ENCODE results near the gene ZNF775. TPM values are rescaled to one million over a fixed set of nuclear protein-coding genes. Genes with fewer than 3 reads are reported as not detected.
A peak's percentile ranks its signal among the peaks of the same experiment; 100 is the strongest.

ZNF775 gene
- total RNA-seq, 1 donor from 2014 or later: 5.5 TPM

DNA sequence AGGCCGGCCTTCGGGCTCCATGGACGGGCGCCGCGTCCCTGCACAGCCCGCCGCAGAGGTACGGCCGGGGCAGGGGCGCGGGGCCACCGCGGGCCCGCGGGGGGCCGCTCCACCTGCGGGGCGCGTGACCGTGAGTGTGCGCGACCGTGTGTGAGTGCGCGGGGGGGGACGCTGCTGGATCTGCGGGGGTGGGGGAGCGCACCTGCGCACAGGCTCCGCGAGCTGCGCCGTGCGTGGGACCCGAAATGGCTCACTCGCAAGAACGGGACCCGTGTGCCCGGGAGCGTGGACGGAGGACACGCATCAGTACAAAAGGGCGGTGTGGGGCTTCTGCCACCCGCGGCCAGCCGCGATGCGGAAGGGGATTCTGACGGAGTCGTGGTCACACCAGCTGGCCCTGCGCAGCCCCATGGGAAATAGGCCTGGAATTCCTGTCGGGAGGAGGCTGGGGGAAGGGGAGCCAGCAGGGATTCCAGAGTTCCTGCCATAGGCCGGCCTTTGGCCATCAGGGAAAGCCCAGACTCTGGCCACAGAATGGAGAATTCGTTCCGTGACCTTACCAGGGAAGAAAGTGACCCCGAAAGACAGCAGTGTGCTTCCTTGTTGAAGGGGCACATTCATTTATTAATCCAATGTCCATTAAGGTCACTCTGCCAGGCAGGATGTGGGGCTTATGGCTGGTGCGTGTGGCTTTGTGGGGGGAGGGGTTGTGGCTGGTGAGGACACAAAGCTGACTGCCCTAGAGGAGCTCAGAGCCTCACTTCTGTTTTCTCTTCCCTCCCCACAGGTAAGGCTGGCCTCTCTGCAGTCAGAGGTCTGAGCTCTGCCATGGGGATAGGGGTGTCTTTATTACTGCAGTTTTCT is 10.0 kb upstream of the ZNF775 start:
- H3K4me3 Mint-ChIP-seq: peak overlapping the region; percentile 98
- H3K9me3 Mint-ChIP-seq: no peaks in the 10 kb centered on the region
- peaks cover 38% of the 10 kb centered on the region for H3K4me1 Mint-ChIP-seq
- H3K36me3 Mint-ChIP-seq (ENCODE audit: low read depth): peaks cover 23% of the 10 kb centered on the region
- H3K27ac Mint-ChIP-seq: peak overlapping the region; percentile 97
- no peaks in the 10 kb centered on the region for H3K27me3 Mint-ChIP-seq
- DNase-seq: peak; percentile 84
- intact Hi-C loops (cut with micrococcal nuclease): loop anchor here (1.0 to 5.0 kb wide), 5 partner anchors 9 to 497 kb away; partner anchors contain the start of genes ACTR3C, ATP6V0E2 and LRRC61

GRCh38 chr7:150369748-150370501 is 9.2 kb upstream of the ZNF775 start:
- Mint-ChIP-seq H3K4me3 (peak overlapping the region; percentile 98), H3K9me3 (no peaks in the 10 kb centered on the region), H3K36me3 (ENCODE audit: low read depth) (peaks cover 29% of the 10 kb centered on the region), H3K27me3 (no peaks in the 10 kb centered on the region), H3K4me1 (peaks cover 37% of the 10 kb centered on the region), H3K27ac (peak overlapping the region; percentile 97)
- DNase-seq: no peak
- intact Hi-C loops (cut with micrococcal nuclease): loop anchor here (1.0 to 10.0 kb wide), 3 partner anchors 8 to 715 kb away; partner anchors contain the start of genes AGAP3, ATP6V0E2, FASTK and TMUB1

DNA sequence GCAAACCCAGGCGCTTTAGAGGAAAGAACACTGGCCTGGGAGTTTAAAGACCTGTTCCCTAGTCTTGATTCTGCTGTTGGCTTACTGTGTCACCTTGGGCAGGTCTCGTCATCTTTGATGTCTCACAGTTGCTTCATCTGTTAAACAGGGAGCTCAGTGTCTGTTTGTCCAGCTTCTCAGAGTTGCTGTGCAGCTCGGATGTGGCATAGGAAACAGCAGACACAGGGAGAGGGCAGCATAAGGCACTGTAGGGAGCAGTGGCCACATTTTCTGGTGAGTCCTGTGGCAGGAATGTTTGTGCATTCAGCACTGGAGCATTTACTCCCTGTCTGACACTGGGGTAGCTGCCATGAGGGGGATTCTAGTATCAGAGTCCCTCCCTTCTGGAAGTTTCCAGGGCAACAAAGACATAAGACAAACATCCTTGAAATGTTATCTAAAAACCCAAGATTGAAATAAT is 8.5 kb upstream of the ZNF775 start:
- Mint-ChIP-seq H3K27ac (peak overlapping the region; percentile 37), H3K4me3 (peak overlapping the region; percentile 98), H3K36me3 (ENCODE audit: low read depth) (peaks cover 30% of the 10 kb centered on the region), H3K9me3 (no peaks in the 10 kb centered on the region), H3K4me1 (peaks cover 40% of the 10 kb centered on the region), H3K27me3 (no peaks in the 10 kb centered on the region)
- intact Hi-C loops (cut with micrococcal nuclease): loop anchor here (10.0 kb wide), 1 partner anchor 714 kb away; the partner anchor contains the start of genes AGAP3, FASTK and TMUB1
- DNase-seq: no peak

GRCh38 chr7:150371131-150371995 is 7.8 kb upstream of the ZNF775 start:
- peaks cover 30% of the 10 kb centered on the region for H3K36me3 Mint-ChIP-seq (ENCODE audit: low read depth)
- H3K27ac Mint-ChIP-seq: no peak overlapping the region
- no peaks in the 10 kb centered on the region for H3K9me3 Mint-ChIP-seq
- H3K4me1 Mint-ChIP-seq: peaks cover 43% of the 10 kb centered on the region
- no peaks in the 10 kb centered on the region for H3K27me3 Mint-ChIP-seq
- no peak for DNase-seq
- H3K4me3 Mint-ChIP-seq: no peak overlapping the region
- intact Hi-C loops (cut with micrococcal nuclease): loop anchor here (10.0 kb wide), 1 partner anchor 713 kb away; the partner anchor contains the start of genes AGAP3, FASTK and TMUB1

DNA sequence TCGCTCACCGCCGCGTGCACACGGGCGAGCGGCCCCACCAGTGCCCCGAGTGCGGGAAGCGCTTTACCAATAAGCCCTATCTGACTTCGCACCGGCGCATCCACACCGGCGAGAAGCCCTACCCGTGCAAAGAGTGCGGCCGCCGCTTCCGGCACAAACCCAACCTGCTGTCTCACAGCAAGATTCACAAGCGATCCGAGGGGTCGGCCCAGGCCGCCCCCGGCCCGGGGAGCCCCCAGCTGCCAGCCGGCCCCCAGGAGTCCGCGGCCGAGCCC is 7.2 kb upstream of the ZNF775 start:
- intact Hi-C loops (cut with micrococcal nuclease): loop anchor here (10.0 kb wide), 1 partner anchor 713 kb away; the partner anchor contains the start of genes AGAP3, FASTK and TMUB1
- no peaks in the 10 kb centered on the region for H3K27me3 Mint-ChIP-seq
- peaks cover 47% of the 10 kb centered on the region for H3K4me1 Mint-ChIP-seq
- H3K27ac Mint-ChIP-seq: no peak overlapping the region
- no peak overlapping the region for H3K4me3 Mint-ChIP-seq
- no peaks in the 10 kb centered on the region for H3K9me3 Mint-ChIP-seq
- DNase-seq: no peak
- H3K36me3 Mint-ChIP-seq (ENCODE audit: low read depth): peaks cover 30% of the 10 kb centered on the region

DNA sequence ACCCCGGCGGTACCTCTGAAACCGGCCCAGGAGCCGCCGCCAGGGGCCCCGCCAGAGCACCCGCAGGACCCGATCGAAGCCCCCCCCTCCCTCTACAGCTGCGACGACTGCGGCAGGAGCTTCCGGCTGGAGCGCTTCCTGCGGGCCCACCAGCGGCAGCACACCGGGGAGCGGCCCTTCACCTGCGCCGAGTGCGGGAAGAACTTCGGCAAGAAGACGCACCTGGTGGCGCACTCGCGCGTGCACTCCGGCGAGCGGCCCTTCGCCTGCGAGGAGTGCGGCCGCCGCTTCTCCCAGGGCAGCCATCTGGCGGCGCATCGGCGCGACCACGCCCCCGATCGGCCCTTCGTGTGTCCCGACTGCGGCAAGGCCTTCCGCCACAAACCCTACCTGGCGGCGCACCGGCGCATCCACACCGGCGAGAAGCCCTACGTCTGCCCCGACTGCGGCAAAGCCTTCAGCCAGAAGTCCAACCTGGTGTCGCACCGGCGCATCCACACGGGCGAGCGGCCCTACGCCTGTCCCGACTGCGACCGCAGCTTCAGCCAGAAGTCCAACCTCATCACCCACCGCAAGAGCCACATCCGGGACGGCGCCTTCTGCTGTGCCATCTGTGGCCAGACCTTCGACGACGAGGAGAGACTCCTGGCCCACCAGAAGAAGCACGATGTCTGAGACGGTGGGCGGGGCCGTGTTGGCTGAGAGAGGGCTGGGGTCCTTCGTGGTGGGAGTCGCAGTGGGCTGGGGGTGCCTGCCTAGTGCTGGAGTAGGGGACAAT is 6.7 kb upstream of the ZNF775 start:
- peaks cover 30% of the 10 kb centered on the region for H3K36me3 Mint-ChIP-seq (ENCODE audit: low read depth)
- intact Hi-C loops (cut with micrococcal nuclease): loop anchor here (10.0 kb wide), 1 partner anchor 712 kb away; the partner anchor contains the start of genes AGAP3, FASTK and TMUB1
- peaks cover 50% of the 10 kb centered on the region for H3K4me1 Mint-ChIP-seq
- H3K27me3 Mint-ChIP-seq: no peaks in the 10 kb centered on the region
- H3K27ac Mint-ChIP-seq: no peak overlapping the region
- no peaks in the 10 kb centered on the region for H3K9me3 Mint-ChIP-seq
- DNase-seq: no peak
- no peak overlapping the region for H3K4me3 Mint-ChIP-seq

DNA sequence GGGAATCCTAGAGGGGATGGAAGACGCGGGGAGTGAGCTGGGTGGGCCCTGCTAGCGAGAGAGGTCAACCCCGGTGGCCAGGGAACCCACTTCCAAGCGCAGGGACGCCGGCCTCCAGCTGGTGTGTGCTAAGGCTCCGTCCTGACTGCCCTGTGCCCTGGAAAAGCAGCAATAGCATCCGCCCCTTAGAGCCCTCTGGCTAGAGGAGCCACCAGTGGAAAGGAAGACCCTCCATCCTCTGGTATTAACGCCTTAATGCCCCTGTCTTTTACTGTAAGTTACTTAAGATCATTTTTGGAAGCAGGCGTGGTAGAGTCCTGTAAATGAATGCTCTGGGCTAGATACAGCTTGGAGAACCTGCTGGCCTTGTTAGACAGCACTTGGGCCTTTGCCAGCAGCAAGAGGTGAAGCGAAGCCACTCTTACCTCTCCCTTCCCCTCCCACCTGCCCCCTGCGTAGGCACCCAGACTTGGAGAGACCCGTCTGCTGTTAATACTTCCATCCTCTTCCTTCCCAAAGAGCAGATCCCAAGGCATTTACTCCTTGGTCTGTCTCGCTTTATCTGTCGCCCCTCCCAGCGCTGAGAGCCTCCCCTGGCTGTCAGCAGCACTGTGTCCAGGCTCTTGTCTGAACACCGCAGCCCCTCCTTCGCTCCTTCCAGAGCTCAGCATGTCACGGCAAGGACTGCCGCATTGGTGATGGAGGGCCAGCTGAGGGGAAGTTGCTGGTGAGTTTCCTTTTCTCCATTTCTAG is 5.9 kb upstream of the ZNF775 start:
- no peak overlapping the region for H3K27ac Mint-ChIP-seq
- peaks cover 30% of the 10 kb centered on the region for H3K36me3 Mint-ChIP-seq (ENCODE audit: low read depth)
- peaks cover 50% of the 10 kb centered on the region for H3K4me1 Mint-ChIP-seq
- H3K27me3 Mint-ChIP-seq: no peaks in the 10 kb centered on the region
- intact Hi-C loops (cut with micrococcal nuclease): loop anchor here (10.0 kb wide), 1 partner anchor 712 kb away; the partner anchor contains the start of genes AGAP3, FASTK and TMUB1
- H3K4me3 Mint-ChIP-seq: no peak overlapping the region
- no peak for DNase-seq
- H3K9me3 Mint-ChIP-seq: no peaks in the 10 kb centered on the region

DNA sequence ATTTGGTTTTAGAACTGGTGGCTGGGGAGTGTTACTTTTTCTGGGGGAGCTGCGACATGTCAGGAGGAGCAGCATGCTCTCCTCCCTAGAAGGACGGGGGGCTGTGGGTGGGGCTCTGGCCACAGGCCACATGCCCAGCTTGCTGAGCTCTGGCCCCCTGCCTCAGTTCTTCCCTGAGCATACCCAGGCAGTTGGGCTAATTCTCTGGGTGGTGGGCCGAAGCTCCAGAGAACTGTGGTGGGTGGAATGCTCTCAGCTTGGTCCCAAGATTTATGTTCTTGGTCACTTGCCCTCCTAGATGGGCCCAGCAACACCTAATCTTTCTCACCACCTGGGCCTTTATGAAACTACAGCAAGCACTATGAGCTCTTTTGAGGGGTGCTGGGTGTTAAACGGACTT is 5.1 kb upstream of the ZNF775 start:
- peaks cover 49% of the 10 kb centered on the region for H3K4me1 Mint-ChIP-seq
- no peak overlapping the region for H3K4me3 Mint-ChIP-seq
- no peak overlapping the region for H3K27ac Mint-ChIP-seq
- peaks cover 30% of the 10 kb centered on the region for H3K36me3 Mint-ChIP-seq (ENCODE audit: low read depth)
- H3K9me3 Mint-ChIP-seq: no peaks in the 10 kb centered on the region
- no peaks in the 10 kb centered on the region for H3K27me3 Mint-ChIP-seq
- no peak for DNase-seq
- intact Hi-C loops (cut with micrococcal nuclease): loop anchor here (10.0 kb wide), 1 partner anchor 711 kb away; the partner anchor contains the start of genes AGAP3, FASTK and TMUB1

DNA sequence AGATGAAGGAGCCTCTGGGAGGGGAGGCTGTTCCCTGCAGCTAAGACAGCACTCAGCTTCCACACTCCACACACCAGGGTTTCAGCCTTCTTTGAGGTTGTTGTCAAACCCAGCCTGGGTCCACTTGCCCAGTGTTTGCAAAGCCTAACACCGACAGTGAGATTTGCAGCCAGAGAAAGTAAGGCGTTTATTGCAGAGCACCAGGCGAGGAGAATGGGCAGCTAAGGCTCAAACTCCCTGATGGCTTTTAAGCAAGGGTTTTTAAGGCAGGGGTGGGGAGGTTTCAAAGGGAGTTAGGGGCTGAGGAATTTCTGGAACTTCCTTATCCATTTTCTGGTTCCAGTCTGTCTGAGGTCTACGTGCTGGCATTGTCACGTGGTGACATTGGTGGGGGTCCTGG is 4.7 kb upstream of the ZNF775 start:
- Mint-ChIP-seq H3K27me3 (no peaks in the 10 kb centered on the region), H3K9me3 (no peaks in the 10 kb centered on the region), H3K4me1 (peaks cover 49% of the 10 kb centered on the region), H3K36me3 (ENCODE audit: low read depth) (peaks cover 28% of the 10 kb centered on the region), H3K4me3 (no peak overlapping the region), H3K27ac (peak overlapping the region; percentile 2)
- intact Hi-C loops (cut with micrococcal nuclease): loop anchor here (10.0 kb wide), 1 partner anchor 710 kb away; the partner anchor contains the start of genes AGAP3, FASTK and TMUB1
- DNase-seq: no peak

GRCh38 chr7:150375662-150376521 is 3.2 kb upstream of the ZNF775 start:
- Mint-ChIP-seq H3K4me1 (peaks cover 46% of the 10 kb centered on the region), H3K27ac (peak overlapping the region; percentile 78), H3K27me3 (no peaks in the 10 kb centered on the region), H3K4me3 (peak overlapping the region; percentile 55), H3K9me3 (no peaks in the 10 kb centered on the region), H3K36me3 (ENCODE audit: low read depth) (peaks cover 23% of the 10 kb centered on the region)
- intact Hi-C loops (cut with micrococcal nuclease): loop anchor here (5.0 to 10.0 kb wide), 3 partner anchors 46 to 709 kb away; partner anchors contain the start of genes AGAP3, FASTK and TMUB1
- peak; percentile 75 for DNase-seq

DNA sequence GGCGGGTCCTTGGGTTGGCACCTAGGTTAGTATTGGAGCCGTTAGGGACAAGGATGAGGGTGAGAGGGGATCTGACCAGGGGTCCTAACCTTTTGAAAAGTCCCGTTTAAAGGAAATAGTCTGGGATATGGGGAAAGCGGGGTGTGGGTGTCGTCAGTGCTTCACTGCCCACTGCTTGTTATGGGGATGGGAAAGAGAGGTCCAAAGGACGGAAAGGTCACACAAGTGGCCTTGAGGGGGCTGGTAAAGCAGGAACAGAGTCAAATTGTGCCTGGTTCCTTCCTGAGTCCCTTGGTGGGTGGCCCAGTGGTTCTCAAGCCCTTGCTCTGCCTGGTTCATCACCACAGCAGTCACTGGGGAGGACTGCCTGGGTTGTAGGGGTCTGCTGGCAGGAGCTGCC is 2.6 kb upstream of the ZNF775 start:
- DNase-seq: no peak
- H3K27ac Mint-ChIP-seq: peak overlapping the region; percentile 78
- H3K9me3 Mint-ChIP-seq: no peaks in the 10 kb centered on the region
- intact Hi-C loops (cut with micrococcal nuclease): loop anchor here (5.0 to 10.0 kb wide), 3 partner anchors 46 to 708 kb away; partner anchors contain the start of genes AGAP3, FASTK and TMUB1
- peak overlapping the region; percentile 55 for H3K4me3 Mint-ChIP-seq
- H3K4me1 Mint-ChIP-seq: peaks cover 47% of the 10 kb centered on the region
- H3K36me3 Mint-ChIP-seq (ENCODE audit: low read depth): peaks cover 22% of the 10 kb centered on the region
- no peaks in the 10 kb centered on the region for H3K27me3 Mint-ChIP-seq
